ENCODE data around the gene BLMH. TPM values are rescaled to one million over a fixed set of nuclear protein-coding genes. Genes with fewer than 3 reads are reported as not detected.

BLMH gene
- total and polyA plus RNA-seq, 2 donors (not counting 1 experiment from before 2014, with no cell fraction given), result 5.9 to 25.9 TPM

DNA sequence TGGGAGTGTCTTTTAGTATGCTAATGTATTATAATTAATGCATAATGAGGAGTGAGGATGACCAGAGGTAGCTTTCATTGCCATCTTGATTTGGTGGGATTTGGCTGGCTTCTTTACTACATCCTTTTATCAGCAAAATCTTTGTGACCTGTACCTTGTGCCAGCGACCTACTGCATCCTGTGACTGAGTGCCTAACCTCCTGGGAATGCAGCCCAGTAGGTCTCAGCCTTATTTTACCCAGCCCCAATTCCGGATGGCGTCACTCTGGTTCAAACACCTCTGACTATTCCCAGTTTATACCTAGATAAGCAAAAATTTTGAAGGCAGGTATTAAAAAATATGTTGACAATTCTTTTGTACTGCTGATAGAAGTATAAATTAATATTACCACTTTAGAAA is 10.5 kb upstream of the BLMH start:
- no peak overlapping the region for H3K4me3 Mint-ChIP-seq
- H3K27me3 Mint-ChIP-seq, result peaks cover 3% of the 10 kb centered on the region
- no peak overlapping the region for H3K4me2 ChIP-seq (replicated peaks; ENCODE audit: low read depth, low read length, poor library complexity, severe bottlenecking)
- no peaks in the 10 kb centered on the region for H3K9me3 Mint-ChIP-seq (ENCODE audit: insufficient read depth)
- no peaks in the 10 kb centered on the region for H3K27me3 ChIP-seq (replicated peaks in 1 of 4; ENCODE audit: control extremely low read depth in 1 of 4, control insufficient read depth in 3 of 4, insufficient read depth in 4 of 4, low read length in 3 of 4)
- peaks cover 13% of the 10 kb centered on the region for H3K4me1 Mint-ChIP-seq
- H4K20me1 ChIP-seq (ENCODE audit: control insufficient read depth, insufficient read depth, low read length, poor library complexity, severe bottlenecking), result no peaks in the 10 kb centered on the region
- POLR2A ChIA-PET, result no interaction called here
- H3K9me3 ChIP-seq (ENCODE audit: control extremely low read depth in 1 of 3, control insufficient read depth in 2 of 3, insufficient read depth in 1 of 3, low read length in 2 of 3), result peaks cover 0 to 7% (median 0%) of the 10 kb centered on the region in 3 donors
- CTCF ChIA-PET, result no interaction called here
- H3K4me1 ChIP-seq (ENCODE audit: control insufficient read depth in 2 of 2, insufficient read depth in 2 of 2, low read length in 2 of 2), result peaks cover 7 to 9% of the 10 kb centered on the region in 2 donors
- H3K79me2 ChIP-seq (ENCODE audit: control insufficient read depth, insufficient read depth, low read length), result no peaks in the 10 kb centered on the region
- no peaks in the 10 kb centered on the region for H3K36me3 ChIP-seq (replicated peaks in 1 of 2; ENCODE audit: control extremely low read depth in 1 of 2, control insufficient read depth in 1 of 2, extremely low read depth in 1 of 2, insufficient read depth in 2 of 2, low read length in 1 of 2)
- H3K4me3 ChIP-seq (ENCODE audit: control extremely low read depth in 1 of 5, extremely low read depth in 1 of 5, insufficient read depth in 1 of 5, low read depth in 2 of 5, low read length in 4 of 5), result no peak overlapping the region
- H2AFZ ChIP-seq (ENCODE audit: insufficient read depth, low read depth, low read length, poor library complexity, severe bottlenecking), result no peak overlapping the region
- no peak overlapping the region for H3K9ac ChIP-seq (ENCODE audit: low read length)
- ATAC-seq (ENCODE audit: low read depth) (no peak), DNase-seq (no peak)
- H3K27ac ChIP-seq (ENCODE audit: low read length in 2 of 2), result no peak overlapping the region
- intact Hi-C loops (cut with micrococcal nuclease), result no loop called here
- WGBS (ENCODE audit: insufficient coverage), result 100% methylated on average over 1 of the region's 3 CpGs
- H3K27ac Mint-ChIP-seq, result no peak overlapping the region
- no peak for TF ChIP-seq EZH2 (IDR thresholded peaks at IDR 0.05; ENCODE audit: borderline replicate concordance, insufficient read depth, low read depth, low read length, poor library complexity, severe bottlenecking)
- TF ChIP-seq, protein P1, sequence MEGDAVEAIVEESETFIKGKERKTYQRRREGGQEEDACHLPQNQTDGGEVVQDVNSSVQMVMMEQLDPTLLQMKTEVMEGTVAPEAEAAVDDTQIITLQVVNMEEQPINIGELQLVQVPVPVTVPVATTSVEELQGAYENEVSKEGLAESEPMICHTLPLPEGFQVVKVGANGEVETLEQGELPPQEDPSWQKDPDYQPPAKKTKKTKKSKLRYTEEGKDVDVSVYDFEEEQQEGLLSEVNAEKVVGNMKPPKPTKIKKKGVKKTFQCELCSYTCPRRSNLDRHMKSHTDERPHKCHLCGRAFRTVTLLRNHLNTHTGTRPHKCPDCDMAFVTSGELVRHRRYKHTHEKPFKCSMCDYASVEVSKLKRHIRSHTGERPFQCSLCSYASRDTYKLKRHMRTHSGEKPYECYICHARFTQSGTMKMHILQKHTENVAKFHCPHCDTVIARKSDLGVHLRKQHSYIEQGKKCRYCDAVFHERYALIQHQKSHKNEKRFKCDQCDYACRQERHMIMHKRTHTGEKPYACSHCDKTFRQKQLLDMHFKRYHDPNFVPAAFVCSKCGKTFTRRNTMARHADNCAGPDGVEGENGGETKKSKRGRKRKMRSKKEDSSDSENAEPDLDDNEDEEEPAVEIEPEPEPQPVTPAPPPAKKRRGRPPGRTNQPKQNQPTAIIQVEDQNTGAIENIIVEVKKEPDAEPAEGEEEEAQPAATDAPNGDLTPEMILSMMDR (IDR thresholded peaks at IDR 0.05), result no peak

DNA sequence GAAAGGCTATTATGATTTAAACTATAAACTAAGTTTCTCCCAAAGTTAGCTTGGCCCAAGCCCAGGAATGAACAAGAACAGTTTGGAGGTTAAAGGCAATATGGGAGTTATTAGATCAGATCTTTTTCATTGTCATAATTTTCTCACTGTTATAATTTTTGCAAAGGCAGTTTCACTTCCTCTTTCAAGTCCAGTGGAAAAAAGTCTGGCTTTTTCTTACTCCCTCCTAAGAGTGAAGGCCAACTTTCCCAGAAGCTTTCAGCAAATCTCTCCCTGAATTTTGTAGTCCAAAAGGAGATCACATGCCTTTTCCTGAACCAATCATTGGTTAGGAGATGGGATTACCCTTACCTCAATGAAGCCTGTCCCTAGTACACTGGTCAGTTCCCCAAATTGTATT is 9.1 kb upstream of the BLMH start:
- H3K4me1 ChIP-seq (ENCODE audit: control insufficient read depth in 2 of 2, insufficient read depth in 2 of 2, low read length in 2 of 2), result peaks cover 7 to 9% of the 10 kb centered on the region in 2 donors
- ATAC-seq (ENCODE audit: low read depth) (no peak), DNase-seq (peak; percentile 32)
- Mint-ChIP-seq H3K9me3 (ENCODE audit: insufficient read depth) (no peaks in the 10 kb centered on the region), H3K4me3 (no peak overlapping the region), H3K4me1 (peaks cover 13% of the 10 kb centered on the region), H3K27me3 (peaks cover 2% of the 10 kb centered on the region), H3K27ac (no peak overlapping the region)
- no peaks in the 10 kb centered on the region for H3K79me2 ChIP-seq (ENCODE audit: control insufficient read depth, insufficient read depth, low read length)
- H3K9me3 ChIP-seq (ENCODE audit: control extremely low read depth in 1 of 3, control insufficient read depth in 2 of 3, insufficient read depth in 1 of 3, low read length in 2 of 3), result peaks cover 0 to 11% (median 0%) of the 10 kb centered on the region in 3 donors
- H3K4me2 ChIP-seq (replicated peaks; ENCODE audit: low read depth, low read length, poor library complexity, severe bottlenecking), result no peak overlapping the region
- POLR2A ChIA-PET, result no interaction called here
- H3K9ac ChIP-seq (ENCODE audit: low read length), result no peak overlapping the region
- CTCF ChIA-PET, result no interaction called here
- no peak overlapping the region for H2AFZ ChIP-seq (ENCODE audit: insufficient read depth, low read depth, low read length, poor library complexity, severe bottlenecking)
- H3K27ac ChIP-seq (ENCODE audit: low read length in 2 of 2), result no peak overlapping the region
- H3K27me3 ChIP-seq (replicated peaks in 1 of 4; ENCODE audit: control extremely low read depth in 1 of 4, control insufficient read depth in 3 of 4, insufficient read depth in 4 of 4, low read length in 3 of 4), result no peaks in the 10 kb centered on the region
- H3K36me3 ChIP-seq (replicated peaks in 1 of 2; ENCODE audit: control extremely low read depth in 1 of 2, control insufficient read depth in 1 of 2, extremely low read depth in 1 of 2, insufficient read depth in 2 of 2, low read length in 1 of 2), result no peaks in the 10 kb centered on the region
- H4K20me1 ChIP-seq (ENCODE audit: control insufficient read depth, insufficient read depth, low read length, poor library complexity, severe bottlenecking), result no peaks in the 10 kb centered on the region
- no peak for TF ChIP-seq EZH2 (IDR thresholded peaks at IDR 0.05; ENCODE audit: borderline replicate concordance, insufficient read depth, low read depth, low read length, poor library complexity, severe bottlenecking)
- TF ChIP-seq, protein P1 (IDR thresholded peaks at IDR 0.05), result no peak
- H3K4me3 ChIP-seq (ENCODE audit: control extremely low read depth in 1 of 5, extremely low read depth in 1 of 5, insufficient read depth in 1 of 5, low read depth in 2 of 5, low read length in 4 of 5), result no peak overlapping the region
- intact Hi-C loops (cut with micrococcal nuclease), result no loop called here

Measured in B cell (primary cell).